Pancreas (tissue), 10 donors: ENCODE results near the gene SLC22A31. TPM values are rescaled to one million over a fixed set of nuclear protein-coding genes. Genes with fewer than 3 reads are reported as not detected.

Source experiments
- ATAC-seq, 4 donors: fragments of 200-7000 bp; cut with Tn5 transposase; one replicate each; pipeline versions ENCODE4 v1.8.0 to v1.9.1; 2020; ENCODE audit warnings: mild to moderate bottlenecking in 4 of 4, moderate library complexity in 4 of 4
- DNase-seq, 6 donors: peaks; one replicate each; pipeline ENCODE4 v3.0.0-alpha.2; 2020
- FAIRE-seq: peaks from 2 replicates; lab custom pipeline; 2012; peaks lifted over from hg19 to GRCh38; lab: Jason Lieb, UNC
- H3K27ac ChIP-seq, 4 donors: fragments of 200-600 bp; sonication (generic); 1 replicate in 3 of 4; 2 replicates in 1 of 4; pipeline versions ENCODE4 v1.5.0 to v1.8.0; 2020
- H3K27me3 ChIP-seq, 4 donors: fragments of 200-600 bp; one replicate each; pipeline ENCODE4 v1.8.0; 2021
- H3K36me3 ChIP-seq, 3 donors: fragments of 200-600 bp; sonication (generic) in 1 of 3; one replicate each; pipeline versions ENCODE4 v1.5.0 to v1.8.0; 2020 to 2021
- H3K4me1 ChIP-seq, 3 donors: fragments of 200-600 bp; one replicate each; pipeline ENCODE4 v1.8.0; 2021
- H3K4me3 ChIP-seq, 4 donors: fragments of 200-600 bp; sonication (generic) in 2 of 4; one replicate each; pipeline versions ENCODE4 v1.5.0 to v1.8.0; 2020 to 2021
- H3K9me3 ChIP-seq, 4 donors: fragments of 200-600 bp; one replicate each; pipeline ENCODE4 v1.8.0; 2021
- CTCF ChIP-seq, 4 donors: fragments of 200-600 bp; sonication (generic) in 3 of 4; IDR thresholded peaks; one replicate each; pipeline versions ENCODE4 v1.5.0 to v1.8.0; 2021; ENCODE audit warnings: antibody characterized with exemption in 4 of 4
- WGBS, 2 donors: extraction: QIAGEN DNeasy Blood & Tissue Kit; methylation state at CpG; one replicate each; pipeline ENCODE4 v1.1.7; 2013; 5-methylcytosine and 5-hydroxymethylcytosine counted together
- intact Hi-C, 3 donors: fragments of 100-400 bp; cut with DNase I; formaldehyde crosslinking; loops; one replicate each; pipeline versions ENCODE4 v1.11.1 to v1.14.2; 2022
- polyA plus RNA-seq, 2 donors: library from polyadenylated mRNA; stranded (reverse); fragments of 200-250 nt; gene quantifications; one replicate each; pipeline ENCODE4 v1.2.3, GENCODE V29; 2013
- total RNA-seq, 6 donors: library from RNA; stranded (reverse); fragmentation: NEBNext Ultra II Directional in 4 of 6; extraction: Animal tissue kit (Norgen Biotek cat#: 25700) in 4 of 6; gene quantifications; one replicate each; pipeline versions ENCODE4 v1.2.1 to v1.2.4, GENCODE V29; 2021 to 2023
- donor health status: healthy with polysubstance abuse.
- donor health status: DM: no; HTN: no; CAD: no; lungs with moderate emphysema.
- donor health status: DM: no; HTN: no; CAD: no.
- donor health status: control.
- donor health status: control.
- donor health status: Bipolar disorder and iron deficiency.
- donor health status: DM: yes; HTN: yes; CAD: no.
- donor health status: DM: no; HTN: no; CAD: no.
- donor health status: DM: no; HTN: no; CAD: no.
- donor health status: DM: yes; HTN: yes; CAD: no.

The SLC22A31 gene
- total and polyA plus RNA-seq, 8 donors, result 0.37 to 131 (median 39.0) TPM

DNA sequence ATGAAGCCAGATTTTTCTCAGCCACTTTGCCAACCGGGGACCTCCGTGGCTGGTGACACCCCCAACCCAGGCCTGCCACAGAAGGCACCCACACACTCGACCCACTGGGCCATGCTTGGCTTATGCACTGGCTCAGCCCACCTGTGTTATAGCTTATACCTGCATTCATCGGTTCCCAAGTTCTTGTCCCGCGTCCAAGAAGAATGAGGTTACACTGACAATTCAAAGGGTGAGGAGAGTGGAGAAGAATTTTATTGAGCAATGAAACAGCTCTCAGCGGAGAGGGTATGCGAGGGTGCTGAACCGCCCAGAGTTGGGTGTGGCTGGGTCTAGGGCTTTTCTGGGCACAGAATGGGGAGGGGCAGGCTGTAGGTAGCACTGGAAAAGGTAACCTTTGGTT lies 51.0 kb downstream of the SLC22A31 start:
- no peaks in the 10 kb centered on the region for H3K27me3 ChIP-seq
- no peak for DNase-seq
- TF ChIP-seq CTCF (IDR thresholded peaks at IDR 0.05), result no peak
- intact Hi-C loops, result no loop called here
- H3K9me3 ChIP-seq, result no peaks in the 10 kb centered on the region
- FAIRE-seq, result no peak
- no peak for ATAC-seq
- H3K4me1 ChIP-seq, result no peaks in the 10 kb centered on the region
- 96 to 99% methylated on average over 9 of the region's 9 CpGs for whole genome bisulfite sequencing, 2 donors
- H3K36me3 ChIP-seq, result peaks cover 0 to 5% (median 0%) of the 10 kb centered on the region in 3 donors
- H3K27ac ChIP-seq, result no peak overlapping the region
- no peak overlapping the region for H3K4me3 ChIP-seq

- H3K9me3 ChIP-seq, result no peaks in the 10 kb centered on the region
- no peaks in the 10 kb centered on the region for H3K27me3 ChIP-seq
- no peak overlapping the region for H3K27ac ChIP-seq
- H3K36me3 ChIP-seq, result peaks cover 0 to 5% (median 0%) of the 10 kb centered on the region in 3 donors
- DNase-seq, result peak in 1 of 6 donors; percentile 35
- FAIRE-seq, result no peak
- WGBS, 2 donors, result 87 to 95% methylated on average over 8 to 10 of the region's 11 CpGs
- ATAC-seq, result no peak
- TF ChIP-seq CTCF (IDR thresholded peaks at IDR 0.05), result no peak
- no peaks in the 10 kb centered on the region for H3K4me1 ChIP-seq
- intact Hi-C loops, result no loop called here
- no peak overlapping the region for H3K4me3 ChIP-seq
Observed at GRCh38 chr16:89147085-89147817, 53.1 kb downstream of the SLC22A31 start.

- Histone ChIP-seq H3K4me1 (no peaks in the 10 kb centered on the region), H3K27ac (no peak overlapping the region), H3K27me3 (no peaks in the 10 kb centered on the region), H3K4me3 (no peak overlapping the region), H3K9me3 (no peaks in the 10 kb centered on the region), H3K36me3 (no peaks in the 10 kb centered on the region)
- no peak for TF ChIP-seq CTCF (IDR thresholded peaks at IDR 0.05)
- no peak for FAIRE-seq
- intact Hi-C loops, result no loop called here
- peak in 1 of 6 donors; percentile 41 for DNase-seq
- ATAC-seq, result no peak
- WGBS, 2 donors, result 97 to 98% methylated on average over 21 of the region's 21 CpGs
Observed at GRCh38 chr16:89146211-89147005, 53.9 kb downstream of the SLC22A31 start.

Other genes with a start within 250 kb of the SLC22A31 start
- gene CBFA2T3, start 223.3 kb downstream of the SLC22A31 start, total RNA-seq, result 10 to 100 TPM; 16.7 to 27.0 (median 21.9) TPM
- 10 to 100 TPM in 1 of 2 donors, 1 to 10 TPM in 1; 8.7 to 24.6 TPM for gene CBFA2T3, start 223.3 kb downstream of the SLC22A31 start, polyA plus RNA-seq
- 10 to 100 TPM; 17.3 to 26.6 (median 18.9) TPM for gene ACSF3, start 106.7 kb downstream of the SLC22A31 start, total RNA-seq
- gene ACSF3, start 106.7 kb downstream of the SLC22A31 start, polyA plus RNA-seq, result 10 to 100 TPM; 32.6 to 36.9 TPM
- 1 to 10 TPM in 3 of 6 donors, under 1 TPM in 2, not detected in 1; 0.09 to 2.5 (median 1.1) TPM for gene CDH15, start 28.8 kb downstream of the SLC22A31 start, total RNA-seq
- gene CDH15, start 28.8 kb downstream of the SLC22A31 start, polyA plus RNA-seq, result 1 to 10 TPM in 1 of 2 donors, not detected in 1; 1.8 TPM
- 10 to 100 TPM in 1 of 6 donors, 1 to 10 TPM in 5; 4.9 to 10.3 (median 6.3) TPM for gene ZNF778, start 17.2 kb upstream of the SLC22A31 start, total RNA-seq
- 1 to 10 TPM; 1.2 to 3.3 TPM for gene ZNF778, start 17.2 kb upstream of the SLC22A31 start, polyA plus RNA-seq